HG02610 (cell line): ENCODE results near the gene IPO4.
"Not testable (repeated sequence)": the region's sequence is repeated elsewhere in the genome, so short reads cannot be mapped to it uniquely, and the experiment has no call there.

Experiments
- ATAC-seq: cut with Tn5 transposase; IDR thresholded peaks from one replicate; pipeline ENCODE4 v1.9.1; 2021; ENCODE audit warnings: mild to moderate bottlenecking, moderate library complexity; ENCODE audit not compliant: unreplicated experiment

The IPO4 gene

GRCh38 chr14:24188251-24189058 lies at the start of gene IPO4:
Gene IPO4, minus strand, starts transcription at chr14:24188816. Its CDS starts 29 bp downstream, at chr14:24188787.
- peak; percentile 93 for ATAC-seq

GRCh38 chr14:24238123-24238522 lies 49.5 kb upstream of the IPO4 start:
- no peak for ATAC-seq

- no peak for ATAC-seq
Measured at GRCh38 chr14:24237463-24237955, 48.9 kb upstream of the IPO4 start.

- ATAC-seq: no peak
Measured at GRCh38 chr14:24236689-24237462, 48.3 kb upstream of the IPO4 start.

- ATAC-seq: no peak
Measured at GRCh38 chr14:24235804-24236688, 47.4 kb upstream of the IPO4 start.

- no peak for ATAC-seq
Measured at GRCh38 chr14:24234095-24235005, 45.7 kb upstream of the IPO4 start.

GRCh38 chr14:24233538-24233866 lies 44.9 kb upstream of the IPO4 start:
- no peak for ATAC-seq

- ATAC-seq: peak; percentile 46
Measured at GRCh38 chr14:24232645-24233537, 44.3 kb upstream of the IPO4 start, which contains the start of gene GMPR2. Gene GMPR2, plus strand, starts transcription at chr14:24232929. Its CDS starts 325 bp downstream, at chr14:24233254.

GRCh38 chr14:24232121-24232644 lies 43.6 kb upstream of the IPO4 start, which contains the start of gene NEDD8:
Gene NEDD8, minus strand, starts transcription at chr14:24232367. Its CDS starts 100 bp downstream, at chr14:24232267.
- ATAC-seq: peak; percentile 65

GRCh38 chr14:24231263-24232120 lies 42.9 kb upstream of the IPO4 start:
- no peak for ATAC-seq

GRCh38 chr14:24228902-24229301 lies 40.3 kb upstream of the IPO4 start:
- no peak for ATAC-seq

GRCh38 chr14:24226473-24226872 lies 37.9 kb upstream of the IPO4 start:
- ATAC-seq: no peak

- ATAC-seq: no peak
Measured at GRCh38 chr14:24224618-24225071, 36.0 kb upstream of the IPO4 start.

GRCh38 chr14:24222987-24223386 lies 34.4 kb upstream of the IPO4 start:
- ATAC-seq: not testable (repeated sequence)

GRCh38 chr14:24219521-24219920 lies 30.9 kb upstream of the IPO4 start:
- ATAC-seq: no peak

GRCh38 chr14:24219080-24219479 lies 30.5 kb upstream of the IPO4 start:
- no peak for ATAC-seq

- ATAC-seq: not testable (repeated sequence)
Measured at GRCh38 chr14:24216876-24217275, 28.3 kb upstream of the IPO4 start.

GRCh38 chr14:24216345-24216699 lies 27.7 kb upstream of the IPO4 start:
- no peak for ATAC-seq
